WTC11 (cell line): Measurements from ENCODE around the gene NDUFS4.

Source experiments
- CBFB ChIP-seq: sonication (generic); formaldehyde crosslinking; IDR thresholded peaks from 2 replicates; pipeline ENCODE4 v1.8.1; 2022; ENCODE audit warnings: mild to moderate bottlenecking, low read depth, missing genetic modification reagents
- ZBTB21 ChIP-seq: sonication (generic); formaldehyde crosslinking; IDR thresholded peaks from 2 replicates; pipeline ENCODE4 v1.8.1; 2023; ENCODE audit warnings: mild to moderate bottlenecking, missing genetic modification reagents, borderline replicate concordance
- ZNF232 ChIP-seq: sonication (generic); formaldehyde crosslinking; IDR thresholded peaks from 2 replicates; pipeline ENCODE4 v1.8.0; 2022; ENCODE audit warnings: mild to moderate bottlenecking, missing genetic modification reagents
- ZNF263 ChIP-seq: sonication (generic); formaldehyde crosslinking; IDR thresholded peaks from 2 replicates; pipeline ENCODE4 v1.8.1; 2022; ENCODE audit warnings: low read depth, mild to moderate bottlenecking, moderate library complexity, missing genetic modification reagents
- TF ChIP-seq, protein P1 (sequence below): sonication (generic); formaldehyde crosslinking; IDR thresholded peaks from 2 replicates; pipeline ENCODE4 v1.8.1; 2023; ENCODE audit warnings: mild to moderate bottlenecking, missing genetic modification reagents
- TF ChIP-seq, protein P2 (sequence below): fragments of 200-600 bp; IDR thresholded peaks from 2 replicates; pipeline ENCODE4 v1.8.0; 2022; ENCODE audit warnings: antibody characterized with exemption

DNA sequence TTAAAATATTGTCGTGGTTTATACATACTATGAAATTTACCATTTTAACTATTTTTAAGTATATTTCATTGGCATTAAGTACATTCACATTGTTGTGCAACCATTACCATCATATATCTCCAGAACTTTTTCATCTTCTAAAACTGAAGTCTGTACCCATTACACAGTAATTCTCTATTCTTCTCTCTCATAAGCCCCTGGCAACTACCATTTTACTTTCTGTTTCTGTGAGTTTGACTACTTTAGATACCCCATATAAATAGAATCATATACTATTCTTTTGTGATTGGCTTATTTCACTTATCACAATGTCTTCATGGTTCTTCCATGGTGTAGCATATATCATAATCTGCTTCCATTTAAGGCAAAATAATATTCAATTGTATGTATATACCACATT is 30.3 kb downstream of the NDUFS4 start:
- TF ChIP-seq ZBTB21 (CRISPR knock-in tag) (no peak), ZNF263 (no peak), CBFB (no peak), ZNF232 (CRISPR knock-in tag) (no peak)
- TF ChIP-seq, protein P1, sequence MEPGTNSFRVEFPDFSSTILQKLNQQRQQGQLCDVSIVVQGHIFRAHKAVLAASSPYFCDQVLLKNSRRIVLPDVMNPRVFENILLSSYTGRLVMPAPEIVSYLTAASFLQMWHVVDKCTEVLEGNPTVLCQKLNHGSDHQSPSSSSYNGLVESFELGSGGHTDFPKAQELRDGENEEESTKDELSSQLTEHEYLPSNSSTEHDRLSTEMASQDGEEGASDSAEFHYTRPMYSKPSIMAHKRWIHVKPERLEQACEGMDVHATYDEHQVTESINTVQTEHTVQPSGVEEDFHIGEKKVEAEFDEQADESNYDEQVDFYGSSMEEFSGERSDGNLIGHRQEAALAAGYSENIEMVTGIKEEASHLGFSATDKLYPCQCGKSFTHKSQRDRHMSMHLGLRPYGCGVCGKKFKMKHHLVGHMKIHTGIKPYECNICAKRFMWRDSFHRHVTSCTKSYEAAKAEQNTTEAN (CRISPR knock-in tag), result no peak
- TF ChIP-seq, protein P2, sequence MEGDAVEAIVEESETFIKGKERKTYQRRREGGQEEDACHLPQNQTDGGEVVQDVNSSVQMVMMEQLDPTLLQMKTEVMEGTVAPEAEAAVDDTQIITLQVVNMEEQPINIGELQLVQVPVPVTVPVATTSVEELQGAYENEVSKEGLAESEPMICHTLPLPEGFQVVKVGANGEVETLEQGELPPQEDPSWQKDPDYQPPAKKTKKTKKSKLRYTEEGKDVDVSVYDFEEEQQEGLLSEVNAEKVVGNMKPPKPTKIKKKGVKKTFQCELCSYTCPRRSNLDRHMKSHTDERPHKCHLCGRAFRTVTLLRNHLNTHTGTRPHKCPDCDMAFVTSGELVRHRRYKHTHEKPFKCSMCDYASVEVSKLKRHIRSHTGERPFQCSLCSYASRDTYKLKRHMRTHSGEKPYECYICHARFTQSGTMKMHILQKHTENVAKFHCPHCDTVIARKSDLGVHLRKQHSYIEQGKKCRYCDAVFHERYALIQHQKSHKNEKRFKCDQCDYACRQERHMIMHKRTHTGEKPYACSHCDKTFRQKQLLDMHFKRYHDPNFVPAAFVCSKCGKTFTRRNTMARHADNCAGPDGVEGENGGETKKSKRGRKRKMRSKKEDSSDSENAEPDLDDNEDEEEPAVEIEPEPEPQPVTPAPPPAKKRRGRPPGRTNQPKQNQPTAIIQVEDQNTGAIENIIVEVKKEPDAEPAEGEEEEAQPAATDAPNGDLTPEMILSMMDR, result no peak
